ENCODE measurements around the gene MTUS2.

GRCh38 chr13:28851422-28851821 lies 31.3 kb downstream of the MTUS2 start:
- TF ChIP-seq CTCF (IDR thresholded peaks at IDR 0.05), result no peak
- TF ChIP-seq EP300 (IDR thresholded peaks at IDR 0.05), result no peak
- TF ChIP-seq POLR2AphosphoS5 (IDR thresholded peaks at IDR 0.05), result no peak
